Lung (tissue), 12 donors: ENCODE measurements around the gene ADGRD1. TPM values are rescaled to one million over a fixed set of nuclear protein-coding genes. Genes with fewer than 3 reads are reported as not detected.

Source experiments
- ATAC-seq: fragments of 200-7000 bp; cut with Tn5 transposase; one replicate; pipeline ENCODE4 v1.9.1; 2020; ENCODE audit warnings: moderate number of reproducible peaks; ENCODE audit not compliant: insufficient read depth, low FRiP score
- DNase-seq, 3 donors: peaks; one replicate each; pipeline ENCODE4 v3.0.0-alpha.2; 2013 to 2017
- H3K27ac ChIP-seq, 2 donors: one replicate each; pipeline ENCODE4 v1.5.1; 2013; ENCODE audit warnings: mild to moderate bottlenecking in 2 of 2, moderate library complexity in 2 of 2, control low read depth in 1 of 2, inconsistent platforms in 1 of 2, low read depth in 1 of 2, low read length in 1 of 2
- H3K27me3 ChIP-seq, 3 donors: one replicate each; pipeline ENCODE4 v1.5.1; 2013; ENCODE audit warnings: low read length in 2 of 3; ENCODE audit not compliant: control insufficient read depth in 3 of 3, insufficient read depth in 3 of 3
- H3K36me3 ChIP-seq, 4 donors: one replicate each; pipeline ENCODE4 v1.5.1; 2013; ENCODE audit warnings: low read length in 4 of 4, mild to moderate bottlenecking in 1 of 4, moderate library complexity in 1 of 4; ENCODE audit not compliant: control insufficient read depth in 4 of 4, insufficient read depth in 4 of 4
- H3K4me1 ChIP-seq, 5 donors: one replicate each; pipeline ENCODE4 v1.5.1; 2013; ENCODE audit warnings: low read length in 5 of 5, mild to moderate bottlenecking in 2 of 5, moderate library complexity in 1 of 5; ENCODE audit not compliant: control insufficient read depth in 5 of 5, insufficient read depth in 5 of 5
- H3K4me3 ChIP-seq: one replicate; pipeline ENCODE4 v1.5.1; 2013; ENCODE audit warnings: mild to moderate bottlenecking, control low read depth, moderate library complexity
- H3K9ac ChIP-seq, 2 donors: one replicate each; pipeline ENCODE4 v1.5.1; 2013; ENCODE audit warnings: low read length in 2 of 2, control low read depth in 1 of 2; ENCODE audit not compliant: insufficient read depth in 1 of 2
- H3K9me3 ChIP-seq, 4 donors: one replicate each; pipeline ENCODE4 v1.5.1; 2013; ENCODE audit warnings: low read length in 3 of 4, mild to moderate bottlenecking in 1 of 4, moderate library complexity in 1 of 4; ENCODE audit not compliant: control insufficient read depth in 4 of 4, insufficient read depth in 3 of 4
- WGBS, 2 donors: extraction: QIAGEN DNeasy Blood & Tissue Kit; methylation state at CpG; one replicate each; pipeline ENCODE4 v1.1.7; 2013; 5-methylcytosine and 5-hydroxymethylcytosine counted together
- polyA plus RNA-seq, 2 donors: library from polyadenylated mRNA; stranded (reverse); fragments of 200-250 nt; gene quantifications; one replicate each; pipeline ENCODE4 v1.2.1, GENCODE V29; 2013
- total RNA-seq, 2 donors: library from RNA; depleted of rRNA in 1 of 2; stranded (reverse); fragments of >200 nt in 1 of 2; gene quantifications; one replicate each; pipeline ENCODE4 v1.2.1, GENCODE V29; 2014 to 2021
- TF ChIP-seq, protein P1 (sequence below): IDR thresholded peaks from 2 replicates; pipeline ENCODE4 v1.5.1; 2012; ENCODE audit warnings: mild to moderate bottlenecking; ENCODE audit errors: control extremely low read depth, extremely low read depth
- donor health status: control.
- donor health status: control.
- donor health status: Bipolar disorder and iron deficiency.
- donor health status: healthy.
- donor health status: DM: yes; HTN: yes; CAD: no.

Gene ADGRD1
- total and polyA plus RNA-seq, 4 donors, result 23.5 to 85.6 (median 46.7) TPM

DNA sequence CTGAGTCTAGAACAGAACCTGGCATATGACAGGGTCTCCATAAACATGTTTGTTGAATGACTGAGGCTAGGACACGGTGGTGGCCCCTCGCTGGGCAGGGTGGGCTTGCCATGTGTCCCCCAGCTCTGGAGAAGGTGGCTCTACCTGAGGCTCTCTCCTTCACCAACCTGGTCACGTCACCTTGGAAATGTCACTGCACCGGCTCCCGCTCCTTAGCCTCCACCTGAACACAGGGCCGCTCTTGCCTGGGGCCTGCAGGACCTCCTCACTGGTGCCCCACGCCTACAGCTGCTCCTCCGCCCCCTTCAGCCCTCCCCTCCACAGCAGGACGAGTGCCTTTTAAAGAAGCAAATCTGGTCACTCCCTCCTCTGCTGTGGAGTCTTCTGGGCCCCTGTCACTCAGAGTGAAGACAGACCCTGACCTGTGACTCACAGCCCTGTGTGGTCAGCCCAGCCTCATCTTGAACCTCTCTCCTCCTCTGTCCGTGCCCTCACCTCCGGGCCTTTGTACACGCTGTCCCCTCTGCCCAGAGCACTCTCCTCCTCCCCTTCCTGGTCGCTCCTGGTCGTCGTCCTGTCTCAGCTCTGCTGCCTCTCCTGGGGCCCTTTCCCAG lies 81.0 kb downstream of the ADGRD1 start:
- H3K9ac ChIP-seq, result no peak overlapping the region

GRCh38 chr12:131035245-131035681 lies 81.6 kb downstream of the ADGRD1 start:
- ATAC-seq, result no peak
- Histone ChIP-seq H3K27ac (no peak overlapping the region), H3K27me3 (no peaks in the 10 kb centered on the region), H3K4me1 (peaks cover 0 to 14% (median 0%) of the 10 kb centered on the region in 5 donors), H3K9ac (no peak overlapping the region), H3K9me3 (no peaks in the 10 kb centered on the region), H3K36me3 (peaks cover 0 to 3% (median 0%) of the 10 kb centered on the region in 4 donors), H3K4me3 (no peak overlapping the region)
- WGBS, 2 donors, result 76 to 78% methylated on average over 18 of the region's 18 CpGs
- TF ChIP-seq, protein P1, sequence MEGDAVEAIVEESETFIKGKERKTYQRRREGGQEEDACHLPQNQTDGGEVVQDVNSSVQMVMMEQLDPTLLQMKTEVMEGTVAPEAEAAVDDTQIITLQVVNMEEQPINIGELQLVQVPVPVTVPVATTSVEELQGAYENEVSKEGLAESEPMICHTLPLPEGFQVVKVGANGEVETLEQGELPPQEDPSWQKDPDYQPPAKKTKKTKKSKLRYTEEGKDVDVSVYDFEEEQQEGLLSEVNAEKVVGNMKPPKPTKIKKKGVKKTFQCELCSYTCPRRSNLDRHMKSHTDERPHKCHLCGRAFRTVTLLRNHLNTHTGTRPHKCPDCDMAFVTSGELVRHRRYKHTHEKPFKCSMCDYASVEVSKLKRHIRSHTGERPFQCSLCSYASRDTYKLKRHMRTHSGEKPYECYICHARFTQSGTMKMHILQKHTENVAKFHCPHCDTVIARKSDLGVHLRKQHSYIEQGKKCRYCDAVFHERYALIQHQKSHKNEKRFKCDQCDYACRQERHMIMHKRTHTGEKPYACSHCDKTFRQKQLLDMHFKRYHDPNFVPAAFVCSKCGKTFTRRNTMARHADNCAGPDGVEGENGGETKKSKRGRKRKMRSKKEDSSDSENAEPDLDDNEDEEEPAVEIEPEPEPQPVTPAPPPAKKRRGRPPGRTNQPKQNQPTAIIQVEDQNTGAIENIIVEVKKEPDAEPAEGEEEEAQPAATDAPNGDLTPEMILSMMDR, result no peak
- no peak for DNase-seq

More for the DNA sequence above, 81.0 kb downstream of the ADGRD1 start:
- H3K27ac ChIP-seq, result no peak overlapping the region
- H3K9me3 ChIP-seq, result no peaks in the 10 kb centered on the region
- TF ChIP-seq, protein P1, result no peak
- H3K36me3 ChIP-seq, result peaks cover 0 to 3% (median 0%) of the 10 kb centered on the region in 4 donors
- WGBS, 2 donors, result 73 to 81% methylated on average over 14 to 15 of the region's 15 CpGs
- H3K4me1 ChIP-seq, result peaks cover 0 to 13% (median 0%) of the 10 kb centered on the region in 5 donors
- DNase-seq (no peak), ATAC-seq (no peak)
- H3K4me3 ChIP-seq, result no peak overlapping the region
- no peaks in the 10 kb centered on the region for H3K27me3 ChIP-seq

DNA sequence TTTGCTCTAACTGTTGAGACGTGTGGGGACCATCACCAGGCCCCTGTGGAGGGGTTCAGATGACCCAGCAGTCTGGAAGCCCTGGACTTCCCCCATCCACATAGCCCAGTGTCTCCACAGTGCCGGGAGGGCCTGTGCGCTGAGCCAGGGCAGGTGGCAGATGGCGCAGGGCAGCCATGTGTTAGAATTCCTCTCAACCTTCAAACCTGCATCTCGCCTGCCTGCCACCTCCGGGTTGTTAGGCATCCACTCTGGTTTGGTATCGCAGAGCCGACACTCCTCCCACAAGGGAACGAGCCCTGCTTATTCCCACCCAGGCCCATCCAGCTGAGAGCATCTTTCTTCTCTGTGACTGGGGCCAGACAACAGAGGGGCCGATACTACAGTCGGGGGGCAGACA lies 84.5 kb downstream of the ADGRD1 start:
- H3K27me3 ChIP-seq, result no peaks in the 10 kb centered on the region
- DNase-seq (no peak), ATAC-seq (no peak)
- TF ChIP-seq, protein P1, result no peak
- WGBS, 2 donors, result 95 to 98% methylated on average over 11 of the region's 11 CpGs
- peaks cover 0 to 14% (median 1%) of the 10 kb centered on the region in 5 donors for H3K4me1 ChIP-seq
- no peaks in the 10 kb centered on the region for H3K9me3 ChIP-seq
- H3K36me3 ChIP-seq, result peaks cover 0 to 5% (median 0%) of the 10 kb centered on the region in 4 donors
- no peak overlapping the region for H3K4me3 ChIP-seq
- H3K9ac ChIP-seq, result no peak overlapping the region
- no peak overlapping the region for H3K27ac ChIP-seq
